ENCODE results near the gene SLC9A7. TPM values are rescaled to one million over a fixed set of nuclear protein-coding genes. Genes with fewer than 3 reads are reported as not detected.

Gene SLC9A7
- total and polyA plus RNA-seq, 2 experiments from 2014 or later = 2.5 to 15.4 TPM

GRCh38 chrX:46635186-46635585, 123.7 kb downstream of the SLC9A7 start:
- TF ChIP-seq EZH2phosphoT487 (IDR thresholded peaks at IDR 0.05; ENCODE audit: unreplicated experiment) (no peak), NANOG (IDR thresholded peaks at IDR 0.05; ENCODE audit: borderline replicate concordance) (no peak), ZNF331 (CRISPR knock-in tag; IDR thresholded peaks at IDR 0.05; ENCODE audit: low read depth) (no peak), EZH2 (IDR thresholded peaks at IDR 0.05; ENCODE audit: low read depth, unreplicated experiment) (no peak), JUNB (IDR thresholded peaks at IDR 0.05; ENCODE audit: unreplicated experiment) (no peak), ZNF462 (CRISPR knock-in tag; IDR thresholded peaks at IDR 0.05) (no peak), CREB1 (CRISPR knock-in tag; IDR thresholded peaks at IDR 0.05; ENCODE audit: low read depth) (no peak)
- Histone ChIP-seq H3K27ac (ENCODE audit: low read depth) (0 out of 2 replicates have a peak overlapping the region, but pooled peaks have one; percentile 19), H3K9me2 (ENCODE audit: insufficient read depth) (no peaks in the 10 kb centered on the region), H3K36me3 (ENCODE audit: insufficient read depth) (no peaks in the 10 kb centered on the region), H3K4me2 (no peak overlapping the region), H3K27me3 (ENCODE audit: insufficient read depth) (no peaks in the 10 kb centered on the region), H4K20me1 (replicated peaks; ENCODE audit: insufficient read depth) (no peaks in the 10 kb centered on the region), H2AFZ (no peak overlapping the region), H3K79me2 (replicated peaks; ENCODE audit: insufficient read depth) (no peaks in the 10 kb centered on the region), H3F3A (replicated peaks; ENCODE audit: low read depth) (no peaks in the 10 kb centered on the region), H3K4me1 (ENCODE audit: insufficient read depth) (no peaks in the 10 kb centered on the region), H3K4me3 (no peak overlapping the region)
- no peak for DNase-seq (ENCODE audit: low spot score)
- H3K4me3 Mint-ChIP-seq = no peak overlapping the region
- H3K27me3 Mint-ChIP-seq (ENCODE audit: insufficient read depth, low read depth, poor library complexity) = peaks cover 6% of the 10 kb centered on the region
- H3K9me3 Mint-ChIP-seq = no peaks in the 10 kb centered on the region
- no peaks in the 10 kb centered on the region for H3K4me1 Mint-ChIP-seq
- peaks cover 17% of the 10 kb centered on the region for H3K36me3 Mint-ChIP-seq (ENCODE audit: low read depth)
- ATAC-seq = no peak
- no peak overlapping the region for H3K27ac Mint-ChIP-seq

- Histone ChIP-seq H3K4me3 (no peak overlapping the region), H3K9me2 (ENCODE audit: insufficient read depth) (no peaks in the 10 kb centered on the region), H3K27ac (ENCODE audit: low read depth) (0 out of 2 replicates have a peak overlapping the region, but pooled peaks have one; percentile 19), H3K27me3 (ENCODE audit: insufficient read depth) (no peaks in the 10 kb centered on the region), H2AFZ (no peak overlapping the region), H3F3A (replicated peaks; ENCODE audit: low read depth) (no peaks in the 10 kb centered on the region), H3K4me1 (ENCODE audit: insufficient read depth) (no peaks in the 10 kb centered on the region), H4K20me1 (replicated peaks; ENCODE audit: insufficient read depth) (no peaks in the 10 kb centered on the region), H3K4me2 (no peak overlapping the region), H3K79me2 (replicated peaks; ENCODE audit: insufficient read depth) (no peaks in the 10 kb centered on the region), H3K36me3 (ENCODE audit: insufficient read depth) (no peaks in the 10 kb centered on the region)
- peaks cover 17% of the 10 kb centered on the region for H3K36me3 Mint-ChIP-seq (ENCODE audit: low read depth)
- ATAC-seq (no peak), DNase-seq (ENCODE audit: low spot score) (no peak)
- peaks cover 6% of the 10 kb centered on the region for H3K27me3 Mint-ChIP-seq (ENCODE audit: insufficient read depth, low read depth, poor library complexity)
- H3K27ac Mint-ChIP-seq = no peak overlapping the region; the same call in 1 of the 2 replicates
- H3K4me1 Mint-ChIP-seq = no peaks in the 10 kb centered on the region
- no peaks in the 10 kb centered on the region for H3K9me3 Mint-ChIP-seq
- H3K4me3 Mint-ChIP-seq = no peak overlapping the region
- TF ChIP-seq CTCF (conservative IDR thresholded peaks at IDR 0.05; ENCODE audit: low read depth in 2 of 2) = no peak
Observed at GRCh38 chrX:46634577-46634976, 124.3 kb downstream of the SLC9A7 start.

All from GM23338 (cell line).